ENCODE measurements around the gene RIMKLA.
A peak's percentile ranks its signal among the peaks of the same experiment; 100 is the strongest.

Gene RIMKLA

GRCh38 chr1:42380586-42381279, at the start of gene RIMKLA:
RIMKLA (plus strand) TSS chr1:42380792; CDS start chr1:42380935, 143 bp downstream.
- peak; percentile 83 for DNase-seq

DNA sequence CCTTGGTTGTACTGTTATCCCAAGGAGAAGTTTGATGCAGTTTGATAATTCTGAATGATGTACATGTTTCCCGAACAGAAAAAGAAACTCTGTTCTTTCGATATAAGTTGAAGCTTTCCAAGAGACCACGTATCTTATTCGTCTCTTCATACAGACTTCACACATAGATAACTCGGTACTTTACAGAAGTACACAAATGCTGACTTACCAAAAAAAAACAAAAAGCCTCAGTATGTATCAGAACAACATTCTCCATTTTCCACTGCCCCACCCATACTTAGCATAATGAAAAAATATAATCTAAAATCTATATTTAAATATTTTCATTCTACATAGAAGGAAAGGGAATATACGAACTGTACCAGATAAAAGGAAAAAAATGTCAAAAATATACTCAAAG, 47.7 kb upstream of the RIMKLA start:
- DNase-seq: no peak

DNA sequence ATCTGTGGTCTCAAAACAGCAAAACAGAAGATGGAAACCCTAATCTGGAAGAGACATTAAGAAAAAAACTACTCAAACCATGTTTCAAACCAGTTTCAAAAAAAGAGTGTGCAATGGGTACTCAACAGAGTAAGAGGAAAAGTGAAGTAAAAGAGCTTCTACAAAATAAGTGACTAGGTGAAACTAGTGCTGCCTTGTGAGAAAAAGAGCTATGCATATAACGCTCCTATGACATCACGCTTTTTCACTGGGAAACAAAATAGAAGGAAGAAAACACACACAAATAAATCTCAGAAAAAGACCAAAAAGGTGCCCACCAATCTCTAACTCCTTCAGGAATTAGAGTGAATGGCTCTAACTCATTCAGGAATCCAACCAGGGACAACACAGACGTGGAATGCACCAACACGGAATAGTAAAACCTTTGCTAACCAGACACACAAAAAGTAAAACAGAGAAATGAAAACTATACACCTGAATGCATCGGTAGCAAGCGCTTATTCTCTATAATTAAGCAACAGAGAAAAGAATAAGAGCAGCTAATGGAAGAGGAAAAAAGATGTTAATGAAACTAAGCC, 46.8 kb upstream of the RIMKLA start:
- DNase-seq: no peak

DNA sequence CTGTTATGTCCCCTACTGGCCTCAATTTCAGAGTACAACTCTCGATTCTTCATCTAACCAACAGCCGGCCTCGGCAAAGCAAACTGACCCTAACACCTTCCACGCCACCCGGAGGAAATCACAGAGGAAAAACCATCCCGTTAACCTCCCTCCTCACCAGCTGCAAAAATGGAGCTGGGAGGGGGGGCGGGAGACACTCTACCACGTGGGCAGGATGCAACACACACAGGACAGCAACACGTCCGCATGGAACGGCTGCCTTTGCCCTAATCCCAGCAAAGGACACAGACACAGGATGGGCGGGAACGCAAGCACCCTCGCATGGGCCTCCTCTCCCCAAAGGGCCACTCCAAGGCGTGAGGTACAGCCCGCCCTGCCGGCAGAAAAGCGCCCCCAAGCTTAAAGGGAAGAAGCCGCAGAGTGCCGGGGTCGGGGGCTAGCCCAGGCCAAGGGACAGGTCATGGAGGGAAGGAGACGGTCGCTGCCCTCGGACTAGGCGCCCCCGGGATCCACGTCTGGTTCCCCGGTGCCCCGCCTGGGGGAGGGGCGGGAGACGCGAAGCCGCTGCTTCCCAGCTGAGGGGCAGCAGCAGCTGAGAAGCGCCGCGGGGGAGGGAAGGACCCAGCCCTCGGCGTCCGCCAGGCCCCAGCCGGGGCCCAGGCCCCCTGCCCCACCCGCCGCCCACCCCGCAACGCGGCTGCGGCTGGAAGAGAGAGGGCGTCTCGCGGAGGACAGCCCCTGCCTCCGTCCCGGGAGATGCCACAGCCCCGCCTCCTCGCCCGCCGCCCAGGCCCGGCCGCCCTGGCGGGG, 46.1 kb upstream of the RIMKLA start:
- peak; percentile 79 for DNase-seq

DNA sequence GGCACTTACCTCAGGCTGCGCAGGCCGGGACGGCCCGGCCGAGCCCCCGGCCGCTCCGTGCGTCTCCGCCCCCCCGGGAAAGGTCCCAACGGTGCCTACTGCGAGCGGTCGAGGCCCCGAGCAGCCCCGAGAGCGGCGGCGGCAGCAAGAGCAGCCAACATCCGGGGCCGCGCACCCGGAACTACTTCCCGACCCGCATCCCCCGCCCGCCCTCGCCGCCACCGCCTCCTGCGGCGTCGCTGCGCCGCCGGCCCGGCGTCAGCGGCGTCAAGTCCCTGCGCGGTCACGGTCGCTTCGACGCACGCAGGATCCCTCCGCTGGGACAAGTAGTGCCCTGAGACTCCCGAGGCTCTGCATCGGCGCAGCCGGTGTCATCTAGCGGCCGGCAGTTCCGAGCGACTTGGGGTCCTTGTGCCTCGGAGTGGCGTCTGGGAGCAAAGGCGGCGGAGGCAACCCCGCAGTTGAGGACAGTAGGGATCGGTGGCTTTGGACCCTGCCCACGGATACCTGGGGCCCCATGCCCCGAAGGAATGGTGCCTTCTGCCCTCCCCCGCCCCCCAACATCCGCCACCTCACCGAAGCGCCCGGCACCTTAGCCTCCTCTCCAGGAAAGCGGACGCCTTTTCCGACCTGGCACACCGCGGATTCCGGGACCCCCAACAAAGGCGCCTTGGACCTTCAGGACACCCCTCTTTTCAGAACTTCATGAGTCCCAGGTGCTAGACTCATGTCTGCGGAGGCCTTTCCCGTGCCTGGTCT, 45.4 kb upstream of the RIMKLA start, which contains the start of gene FOXJ3:
Gene FOXJ3, minus strand, starts transcription at position 186 of the 759 bp plus-strand sequence. CDS start 24,142 bp downstream, outside the sequence.
- DNase-seq: peak; percentile 96

- DNase-seq: no peak
Measured at GRCh38 chr1:42335809-42336518, 44.6 kb upstream of the RIMKLA start.

- peak; percentile 96 for DNase-seq
Measured at GRCh38 chr1:42336978-42337377, 43.6 kb upstream of the RIMKLA start.

GRCh38 chr1:42340093-42340492, 40.5 kb upstream of the RIMKLA start:
- no peak for DNase-seq

DNA sequence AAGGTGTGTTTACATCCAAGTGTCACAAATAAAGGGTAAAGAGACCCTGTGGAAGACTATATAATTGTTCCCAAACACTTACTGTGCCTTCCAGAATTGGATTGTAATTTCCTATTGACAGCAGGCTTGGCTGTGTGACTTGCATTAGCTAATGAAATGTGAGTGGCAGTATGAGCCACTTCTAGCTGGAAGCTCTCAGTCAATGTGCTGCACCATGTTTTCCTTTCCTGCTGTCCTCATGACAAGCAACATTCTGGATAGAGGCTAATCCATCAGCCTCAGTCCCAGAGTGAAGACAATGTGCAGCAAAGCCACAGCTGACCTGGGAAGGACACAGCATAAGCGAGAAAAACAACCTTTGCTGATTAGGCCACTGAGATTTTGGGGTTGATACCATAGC, 39.7 kb upstream of the RIMKLA start:
- no peak for DNase-seq

DNA sequence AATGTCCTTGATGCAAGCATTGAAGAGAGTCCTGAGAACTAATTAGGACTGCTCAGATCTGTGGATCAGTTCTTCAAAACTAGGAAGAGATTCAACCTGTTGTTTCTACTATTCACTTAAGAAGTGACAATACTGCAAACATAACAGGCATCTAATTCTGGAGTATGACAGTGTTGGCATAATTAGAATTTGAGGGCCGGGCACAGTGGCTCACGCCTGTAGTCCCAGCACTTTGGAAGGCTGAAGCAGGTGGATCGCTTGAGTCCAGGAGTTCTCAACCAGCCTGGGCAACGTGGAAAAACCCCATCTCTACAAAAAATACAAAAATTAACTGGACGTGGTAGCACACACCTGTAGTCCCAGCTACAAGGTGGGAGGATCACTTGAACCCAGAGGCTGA, 37.5 kb upstream of the RIMKLA start:
- no peak for DNase-seq

DNA sequence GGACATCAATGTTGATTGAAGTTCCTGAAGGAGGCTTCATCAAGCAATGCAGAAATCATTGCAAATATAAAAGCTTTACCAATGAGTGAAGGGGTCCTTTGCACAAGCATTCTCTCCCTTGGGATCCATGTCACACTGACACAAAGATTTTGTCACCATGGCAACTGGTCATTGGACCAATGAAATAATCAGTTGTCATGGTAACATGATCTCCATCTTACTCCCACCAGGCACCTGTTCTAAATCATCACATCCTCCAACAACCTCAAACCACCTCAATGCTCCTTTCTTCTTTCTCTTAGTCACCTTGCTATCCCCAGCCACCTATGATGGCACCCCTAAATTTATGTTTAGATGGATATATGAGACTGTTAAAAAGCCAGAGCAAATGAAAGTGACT, 32.1 kb upstream of the RIMKLA start:
- DNase-seq: no peak

GRCh38 chr1:42350086-42350485, 30.5 kb upstream of the RIMKLA start:
- DNase-seq: no peak

- DNase-seq: no peak
Measured at GRCh38 chr1:42358791-42359190, 21.8 kb upstream of the RIMKLA start.

DNA sequence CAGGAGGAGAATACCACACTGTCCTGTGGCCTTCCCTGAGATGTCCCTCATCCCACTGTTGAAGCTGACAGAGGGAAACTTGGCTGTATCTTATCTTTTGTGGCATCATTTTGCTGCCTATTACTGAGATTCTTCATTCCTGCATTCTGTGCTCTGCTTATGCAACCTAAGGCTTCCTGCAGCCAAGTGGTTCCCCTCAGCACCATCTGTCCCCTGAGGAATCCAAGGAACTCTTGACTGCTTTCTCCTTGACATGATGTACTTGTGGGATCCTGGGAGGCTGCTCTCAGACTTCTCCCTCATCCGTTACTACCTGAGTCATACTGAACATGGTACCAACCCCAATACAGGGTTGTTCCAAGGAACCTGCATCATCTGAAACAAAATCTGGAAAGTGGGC, 21.1 kb upstream of the RIMKLA start:
- DNase-seq: peak; percentile 72

- DNase-seq: no peak
Measured at GRCh38 chr1:42364089-42364488, 16.5 kb upstream of the RIMKLA start.

DNA sequence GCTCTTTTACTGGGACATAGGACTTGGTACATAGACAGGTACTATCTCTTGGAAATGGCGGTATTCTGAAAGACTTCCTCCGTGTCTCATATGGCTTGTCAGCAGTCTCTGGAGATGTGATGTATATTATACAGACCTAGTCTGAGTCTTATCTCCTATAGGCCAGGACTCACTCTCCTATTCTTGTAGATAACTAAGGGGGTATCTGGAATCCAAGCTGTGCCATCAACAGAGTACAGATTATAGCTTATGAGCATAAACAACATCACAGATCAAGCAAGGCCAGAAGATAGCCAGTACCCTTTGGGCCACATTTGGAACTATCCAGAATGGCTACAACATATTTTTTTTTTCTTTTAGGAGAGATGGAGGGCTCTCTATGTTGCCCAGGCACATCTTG, 16.1 kb upstream of the RIMKLA start:
- no peak for DNase-seq

- no peak for DNase-seq
Measured at GRCh38 chr1:42365118-42365517, 15.5 kb upstream of the RIMKLA start.

- DNase-seq: no peak
Measured at GRCh38 chr1:42368096-42368795, 12.3 kb upstream of the RIMKLA start.

GRCh38 chr1:42369471-42369870, 11.1 kb upstream of the RIMKLA start:
- DNase-seq: peak; percentile 90

DNA sequence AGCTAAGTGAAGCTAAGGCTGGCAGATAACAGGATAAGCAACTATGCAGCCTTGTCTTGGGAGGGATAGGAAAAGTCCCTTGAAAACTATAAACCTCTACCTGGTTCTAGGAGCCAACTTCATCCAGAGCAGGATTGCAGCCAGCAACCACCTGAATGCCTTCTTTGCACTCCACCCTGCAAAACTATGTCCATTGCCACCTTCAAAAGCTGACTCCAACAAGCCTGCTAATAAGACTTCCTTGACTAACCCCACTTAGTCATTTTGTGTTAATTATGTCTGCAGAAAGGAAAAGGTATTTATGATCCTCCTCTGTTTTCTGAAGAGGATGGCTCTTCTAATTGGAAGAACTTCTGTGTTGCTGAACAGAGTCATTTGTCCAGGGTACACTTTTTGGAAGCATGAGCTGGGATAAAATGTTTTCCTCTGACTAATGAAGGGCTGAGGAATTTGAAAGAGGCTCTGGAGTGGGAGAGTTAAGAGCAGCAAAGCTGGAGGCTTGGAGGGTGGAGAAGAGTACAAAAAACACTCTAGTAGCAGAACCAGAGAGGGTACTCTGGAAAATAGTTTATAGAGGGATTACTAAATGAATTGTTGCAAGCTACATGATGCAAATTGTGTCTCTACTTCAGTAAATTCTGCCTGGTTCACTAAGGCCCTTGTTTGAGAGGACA, 9.6 kb upstream of the RIMKLA start:
- peak; percentile 86 for DNase-seq

- DNase-seq: no peak
Measured at GRCh38 chr1:42372796-42373195, 7.8 kb upstream of the RIMKLA start.
